ENCODE data around the gene INSR. TPM values are rescaled to one million over a fixed set of nuclear protein-coding genes. Genes with fewer than 3 reads are reported as not detected.

The INSR gene
- total RNA-seq, 1 experiment from 2014 or later = 13.7 TPM

DNA sequence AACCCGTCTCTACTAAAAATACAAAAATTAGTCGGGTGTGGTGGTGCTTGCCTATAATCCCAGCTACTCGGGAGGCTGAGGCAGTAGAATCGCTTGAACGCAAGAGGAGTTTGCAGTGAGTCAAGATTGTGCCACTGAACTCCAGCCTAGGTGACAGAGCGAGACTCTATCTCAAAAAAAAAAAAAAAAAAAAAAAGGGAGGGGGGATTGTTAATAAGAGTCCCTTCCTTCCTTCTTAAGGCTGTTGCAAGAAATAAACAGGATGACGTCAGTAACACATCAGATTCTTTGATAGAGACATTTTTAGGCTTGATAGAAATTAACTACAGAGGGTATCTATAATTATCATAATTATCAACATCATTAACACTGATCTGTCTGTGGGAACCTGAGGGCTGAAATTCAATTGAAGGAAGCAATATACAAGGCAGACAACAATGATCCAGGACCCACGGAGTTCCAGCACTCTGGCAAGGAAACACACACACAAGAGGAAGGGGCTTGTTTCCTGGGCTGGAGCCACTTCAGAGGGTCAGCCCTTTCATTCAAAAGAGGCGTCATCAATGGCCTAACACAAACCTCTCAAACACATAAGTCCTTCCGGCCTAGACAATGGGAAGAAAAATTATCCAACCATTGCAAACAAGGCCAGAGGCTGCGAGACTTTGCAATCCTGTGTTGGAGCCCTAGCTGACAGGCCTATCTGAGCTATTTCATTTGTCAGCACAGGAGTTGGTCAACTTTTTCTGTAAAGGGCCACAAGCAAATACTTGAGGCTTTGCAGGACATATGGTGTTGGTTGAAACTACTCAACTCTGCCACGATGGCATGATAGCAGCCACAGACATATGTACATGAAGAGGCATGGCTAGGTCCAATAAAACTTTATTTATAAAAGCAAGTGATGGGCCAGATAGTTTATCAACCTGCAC is 105.2 kb downstream of the INSR start:
- Histone ChIP-seq H3K9me3 (ENCODE audit: low read length) (no peaks in the 10 kb centered on the region), H3K9me2 (replicated peaks; ENCODE audit: low read length) (no peaks in the 10 kb centered on the region), H3K36me3 (ENCODE audit: low read depth, low read length) (no peaks in the 10 kb centered on the region), H2AFZ (ENCODE audit: low read length) (no peak overlapping the region), H3K9ac (ENCODE audit: low read length) (no peak overlapping the region), H3F3A (ENCODE audit: low read length, unreplicated experiment) (no peaks in the 10 kb centered on the region), H3K27ac (ENCODE audit: low read length) (no peak overlapping the region), H3K4me2 (ENCODE audit: low read length) (no peak overlapping the region), H3K79me2 (ENCODE audit: low read length) (no peaks in the 10 kb centered on the region), H3K27me3 (ENCODE audit: low read length) (no peaks in the 10 kb centered on the region), H4K20me1 (ENCODE audit: low read length) (no peaks in the 10 kb centered on the region), H3K4me3 (ENCODE audit: low read length) (no peak overlapping the region), H3K4me1 (ENCODE audit: insufficient read depth, low read length) (no peaks in the 10 kb centered on the region)
- no peak for DNase-seq
- CTCF ChIA-PET = no interaction called here
- intact Hi-C loops (cut with micrococcal nuclease) = no loop called here
- no TSS peak for BruUV-seq (replicated peaks)
- no peak for ATAC-seq
- POLR2A ChIA-PET (ENCODE audit: unreplicated experiment) = interaction anchor here (0.6 kb wide), 1 partner anchor 107 kb away, joined by 6 read pairs; no protein-coding TSS in a partner anchor
- TF ChIP-seq EZH2 (IDR thresholded peaks at IDR 0.05; ENCODE audit: low read length, unreplicated experiment) (no peak), EZH2phosphoT487 (IDR thresholded peaks at IDR 0.05; ENCODE audit: borderline replicate concordance, low read length) (no peak)

GRCh38 chr19:7187605-7188339 is 106.4 kb downstream of the INSR start:
- Histone ChIP-seq H2AFZ (ENCODE audit: low read length) (no peak overlapping the region), H3K9me3 (ENCODE audit: low read length) (no peaks in the 10 kb centered on the region), H3K9ac (ENCODE audit: low read length) (no peak overlapping the region), H3K4me3 (ENCODE audit: low read length) (no peak overlapping the region), H3K36me3 (ENCODE audit: low read depth, low read length) (no peaks in the 10 kb centered on the region), H3K9me2 (replicated peaks; ENCODE audit: low read length) (no peaks in the 10 kb centered on the region), H3K27ac (ENCODE audit: low read length) (no peak overlapping the region), H3K4me1 (ENCODE audit: insufficient read depth, low read length) (no peaks in the 10 kb centered on the region), H3K79me2 (ENCODE audit: low read length) (no peaks in the 10 kb centered on the region), H3F3A (ENCODE audit: low read length, unreplicated experiment) (no peaks in the 10 kb centered on the region), H4K20me1 (ENCODE audit: low read length) (no peaks in the 10 kb centered on the region), H3K27me3 (ENCODE audit: low read length) (no peaks in the 10 kb centered on the region), H3K4me2 (ENCODE audit: low read length) (no peak overlapping the region)
- CTCF ChIA-PET = no interaction called here
- BruUV-seq (replicated peaks) = no TSS peak
- intact Hi-C loops (cut with micrococcal nuclease) = no loop called here
- ATAC-seq (no peak), DNase-seq (no peak)
- TF ChIP-seq EZH2phosphoT487 (IDR thresholded peaks at IDR 0.05; ENCODE audit: borderline replicate concordance, low read length) = no peak
- no peak for TF ChIP-seq EZH2 (IDR thresholded peaks at IDR 0.05; ENCODE audit: low read length, unreplicated experiment)
- TF ChIP-seq CTCF (conservative IDR thresholded peaks at IDR 0.05; ENCODE audit: low read depth, low read length) = no peak
- POLR2A ChIA-PET (ENCODE audit: unreplicated experiment) = no interaction called here

DNA sequence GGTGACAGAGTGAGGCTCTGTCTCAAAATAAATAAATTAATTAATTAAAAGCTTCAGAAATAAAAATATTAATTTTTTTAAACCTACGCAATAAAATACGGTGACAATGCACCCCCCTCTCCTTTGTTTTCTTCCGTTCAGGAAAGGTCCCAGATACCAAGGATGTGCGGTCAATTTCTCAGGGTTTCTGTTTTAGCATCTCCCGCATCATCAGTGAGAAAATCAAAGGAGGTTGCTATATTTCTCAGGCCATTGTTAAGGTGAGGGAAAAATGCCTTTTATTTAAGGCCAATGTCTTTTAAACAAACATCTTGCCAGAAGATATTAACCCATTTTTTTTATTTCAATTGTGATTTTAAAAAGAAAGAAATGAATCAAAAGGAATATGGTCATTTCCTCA is 111.7 kb downstream of the INSR start:
- DNase-seq = no peak
- CTCF ChIA-PET = interaction anchor here (0.7 kb wide), 1 partner anchor 11 kb away, joined by 6 read pairs; no protein-coding TSS in a partner anchor
- Histone ChIP-seq H3K4me1 (ENCODE audit: insufficient read depth, low read length) (peaks cover 8% of the 10 kb centered on the region; the same call in 1 of the 2 replicates), H4K20me1 (ENCODE audit: low read length) (no peaks in the 10 kb centered on the region), H3K9ac (ENCODE audit: low read length) (no peak overlapping the region), H3K4me2 (ENCODE audit: low read length) (no peak overlapping the region), H3K27me3 (ENCODE audit: low read length) (no peaks in the 10 kb centered on the region), H3K36me3 (ENCODE audit: low read depth, low read length) (no peaks in the 10 kb centered on the region), H3K4me3 (ENCODE audit: low read length) (no peak overlapping the region), H3K9me2 (replicated peaks; ENCODE audit: low read length) (no peaks in the 10 kb centered on the region), H3K9me3 (ENCODE audit: low read length) (no peaks in the 10 kb centered on the region), H2AFZ (ENCODE audit: low read length) (no peak overlapping the region), H3F3A (ENCODE audit: low read length, unreplicated experiment) (no peaks in the 10 kb centered on the region), H3K79me2 (ENCODE audit: low read length) (no peaks in the 10 kb centered on the region), H3K27ac (ENCODE audit: low read length) (no peak overlapping the region)
- intact Hi-C loops (cut with micrococcal nuclease) = no loop called here
- no peak for TF ChIP-seq EZH2 (IDR thresholded peaks at IDR 0.05; ENCODE audit: low read length, unreplicated experiment)
- TF ChIP-seq CTCF (conservative IDR thresholded peaks at IDR 0.05; ENCODE audit: low read depth, low read length) = no peak
- TF ChIP-seq EZH2phosphoT487 (IDR thresholded peaks at IDR 0.05; ENCODE audit: borderline replicate concordance, low read length) = no peak
- POLR2A ChIA-PET (ENCODE audit: unreplicated experiment) = interaction anchor here (0.7 kb wide), 1 partner anchor 173 kb away, joined by 4 read pairs; no protein-coding TSS in a partner anchor
- no TSS peak for BruUV-seq (replicated peaks)
- no peak for ATAC-seq
